ENCODE measurements around the gene S100A13.
"Not testable (repeated sequence)": the region's sequence is repeated elsewhere in the genome, so short reads cannot be mapped to it uniquely, and the experiment has no call there.

- TF ChIP-seq CTCF, POLR2A (IDR thresholded peaks at IDR 0.05): not testable (repeated sequence)
Observed at GRCh38 chr1:153640213-153640612, 12.9 kb upstream of the S100A13 start.

Data from thyroid gland (tissue), 4 donors.